Fibroblast of the aortic adventitia (primary cell): ENCODE measurements around the gene STKLD1. TPM values are rescaled to one million over a fixed set of nuclear protein-coding genes. Genes with fewer than 3 reads are reported as not detected.

ENCODE experiments used
- DNase-seq: peaks from one replicate; pipeline ENCODE4 v3.0.0-alpha.2; 2010; ENCODE audit warnings: low read depth
- H3K4me3 ChIP-seq: 2 replicates; pipeline ENCODE4 v1.5.1; 2011; ENCODE audit warnings: low read depth, mild to moderate bottlenecking, control low read depth, low read length, moderate library complexity
- CTCF ChIP-seq: IDR thresholded peaks from 2 replicates; pipeline ENCODE4 v1.5.1; 2011; ENCODE audit warnings: mild to moderate bottlenecking, low read length, control low read depth, inconsistent platforms; ENCODE audit not compliant: insufficient read depth
- total RNA-seq: library from RNA; depleted of rRNA; stranded (reverse); fragments of >200 nt; gene quantifications from 2 replicates; pipeline ENCODE4 v1.2.3, GENCODE V29; 2012; ENCODE audit warnings: low replicate concordance

STKLD1 gene
- total RNA-seq, 1 donor: 1.3 TPM

GRCh38 chr9:133345596-133345995 lies 30.6 kb upstream of the STKLD1 start:
- H3K4me3 ChIP-seq: no peak overlapping the region
- no peak for DNase-seq
- no peak for TF ChIP-seq CTCF

- TF ChIP-seq CTCF: no peak
- H3K4me3 ChIP-seq: peak overlapping the region; percentile 97
- DNase-seq: no peak
Observed at GRCh38 chr9:133346021-133346785, 30.0 kb upstream of the STKLD1 start.

GRCh38 chr9:133347515-133347984 lies 28.6 kb upstream of the STKLD1 start:
- peak; percentile 25 for DNase-seq
- TF ChIP-seq CTCF: peak; percentile 10
- peak overlapping the region; percentile 97 for H3K4me3 ChIP-seq

- peak; percentile 98 for DNase-seq
- peak within 1 kb of the TSS; percentile 97 for H3K4me3 ChIP-seq
- no peak for TF ChIP-seq CTCF
Observed at GRCh38 chr9:133347985-133348717, 28.0 kb upstream of the STKLD1 start, which contains the start of the genes MED22 and RPL7A. Gene MED22 (minus strand): TSS chr9:133348131. CDS start chr9:133346662, 1,469 bp downstream. Gene RPL7A (plus strand): TSS chr9:133348218. CDS start chr9:133348244, 26 bp downstream.

- no peak for DNase-seq
- peak overlapping the region; percentile 97 for H3K4me3 ChIP-seq
- no peak for TF ChIP-seq CTCF
Observed at GRCh38 chr9:133348718-133349573, 27.2 kb upstream of the STKLD1 start.

- TF ChIP-seq CTCF: no peak
- no peak for DNase-seq
- H3K4me3 ChIP-seq: no peak overlapping the region
Observed at GRCh38 chr9:133349965-133350616, 26.1 kb upstream of the STKLD1 start.
